HG03460 (cell line): ENCODE measurements around the gene SLX4IP.

Experiments
- ATAC-seq: cut with Tn5 transposase; IDR thresholded peaks from one replicate; pipeline ENCODE4 v1.9.1; 2021; ENCODE audit not compliant: unreplicated experiment

Gene SLX4IP

GRCh38 chr20:10625641-10626040 is 190.5 kb downstream of the SLX4IP start:
- no peak for ATAC-seq

- no peak for ATAC-seq
Observed at GRCh38 chr20:10626896-10627295, 191.8 kb downstream of the SLX4IP start.

GRCh38 chr20:10629946-10630650 is 195.0 kb downstream of the SLX4IP start:
- no peak for ATAC-seq

- ATAC-seq = no peak
Observed at GRCh38 chr20:10631126-10631525, 196.0 kb downstream of the SLX4IP start.

- ATAC-seq = no peak
Observed at GRCh38 chr20:10632721-10633509, 197.8 kb downstream of the SLX4IP start.

GRCh38 chr20:10633718-10634117 is 198.6 kb downstream of the SLX4IP start:
- no peak for ATAC-seq

- no peak for ATAC-seq
Observed at GRCh38 chr20:10634211-10634610, 199.1 kb downstream of the SLX4IP start.

- no peak for ATAC-seq
Observed at GRCh38 chr20:10634683-10635411, 199.7 kb downstream of the SLX4IP start.

GRCh38 chr20:10635476-10636208 is 200.5 kb downstream of the SLX4IP start:
- no peak for ATAC-seq

- no peak for ATAC-seq
Observed at GRCh38 chr20:10636326-10636818, 201.3 kb downstream of the SLX4IP start.

- ATAC-seq = no peak
Observed at GRCh38 chr20:10637031-10637559, 202.0 kb downstream of the SLX4IP start.

- no peak for ATAC-seq
Observed at GRCh38 chr20:10637563-10637962, 202.5 kb downstream of the SLX4IP start.

GRCh38 chr20:10639077-10639736 is 204.1 kb downstream of the SLX4IP start:
- ATAC-seq = no peak

- no peak for ATAC-seq
Observed at GRCh38 chr20:10639737-10640556, 204.8 kb downstream of the SLX4IP start.

GRCh38 chr20:10640897-10641296 is 205.8 kb downstream of the SLX4IP start:
- ATAC-seq = no peak

- ATAC-seq = no peak
Observed at GRCh38 chr20:10641467-10641866, 206.4 kb downstream of the SLX4IP start.

- ATAC-seq = no peak
Observed at GRCh38 chr20:10641893-10642292, 206.8 kb downstream of the SLX4IP start.

- no peak for ATAC-seq
Observed at GRCh38 chr20:10642856-10643559, 207.9 kb downstream of the SLX4IP start.

GRCh38 chr20:10643560-10643873 is 208.4 kb downstream of the SLX4IP start:
- no peak for ATAC-seq
